Large intestine (tissue), 3 donors: ENCODE measurements around the gene WDR43. TPM values are rescaled to one million over a fixed set of nuclear protein-coding genes. Genes with fewer than 3 reads are reported as not detected.
A peak's percentile ranks its signal among the peaks of the same experiment; 100 is the strongest.

Experiments used
- DNase-seq, 2 donors: peaks; one replicate each; pipeline versions ENCODE4 v3.0.0 to v3.0.0-alpha.2; 2013
- H3K27ac ChIP-seq: one replicate; pipeline ENCODE4 v1.5.1; 2013; ENCODE audit warnings: low read length
- H3K27me3 ChIP-seq: 2 replicates; pipeline ENCODE4 v1.6.1; 2013; ENCODE audit warnings: low read length; ENCODE audit not compliant: control insufficient read depth, insufficient read depth
- H3K36me3 ChIP-seq: 2 replicates; pipeline ENCODE4 v1.6.1; 2013; ENCODE audit warnings: low read length; ENCODE audit not compliant: control insufficient read depth, insufficient read depth
- H3K4me1 ChIP-seq: one replicate; pipeline ENCODE4 v1.6.1; 2013; ENCODE audit warnings: low read length; ENCODE audit not compliant: control insufficient read depth, insufficient read depth
- H3K4me3 ChIP-seq: one replicate; pipeline ENCODE4 v1.5.1; 2013; ENCODE audit warnings: low read length
- H3K9me3 ChIP-seq: one replicate; pipeline ENCODE4 v1.6.1; 2013; ENCODE audit warnings: mild to moderate bottlenecking, low read depth, low read length, moderate library complexity; ENCODE audit not compliant: control insufficient read depth
- WGBS: methylation state at CpG from one replicate; pipeline ENCODE4 v1.1.5; 2013; ENCODE audit warnings: low lambda C conversion rate; ENCODE audit not compliant: insufficient coverage; 5-methylcytosine and 5-hydroxymethylcytosine counted together
- polyA plus RNA-seq: library from polyadenylated mRNA; unstranded; fragments of 120-200 nt; gene quantifications from one replicate; pipeline ENCODE4 v1.2.1, GENCODE V29; 2013

The WDR43 gene
- polyA plus RNA-seq, 1 donor, result 34.7 TPM

DNA sequence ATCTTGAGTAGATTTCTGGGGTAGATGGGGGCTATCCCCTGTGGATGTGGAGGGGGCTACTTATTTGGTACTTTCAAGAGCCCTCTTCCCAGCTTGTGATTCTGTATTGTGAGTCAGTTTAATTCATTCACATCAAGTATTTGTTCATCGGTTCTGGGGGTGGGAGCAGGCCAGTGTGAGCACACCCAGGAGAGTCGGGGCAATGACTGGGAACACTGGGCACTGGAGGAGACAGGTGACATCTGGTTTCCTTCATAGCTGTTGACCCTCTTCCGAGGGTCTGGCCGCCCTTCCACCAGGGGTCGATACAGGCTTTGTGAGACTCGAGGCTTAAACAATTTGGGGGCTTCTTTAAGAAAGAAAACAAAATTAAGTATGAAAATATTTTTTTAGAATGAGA, 84.1 kb downstream of the WDR43 start:
- Histone ChIP-seq H3K4me1 (peaks cover 3% of the 10 kb centered on the region), H3K4me3 (no peak overlapping the region), H3K27me3 (no peaks in the 10 kb centered on the region), H3K9me3 (no peaks in the 10 kb centered on the region), H3K27ac (no peak overlapping the region), H3K36me3 (no peaks in the 10 kb centered on the region)
- DNase-seq, result no peak
- WGBS, result 80% methylated on average over 1 of the region's 6 CpGs

DNA sequence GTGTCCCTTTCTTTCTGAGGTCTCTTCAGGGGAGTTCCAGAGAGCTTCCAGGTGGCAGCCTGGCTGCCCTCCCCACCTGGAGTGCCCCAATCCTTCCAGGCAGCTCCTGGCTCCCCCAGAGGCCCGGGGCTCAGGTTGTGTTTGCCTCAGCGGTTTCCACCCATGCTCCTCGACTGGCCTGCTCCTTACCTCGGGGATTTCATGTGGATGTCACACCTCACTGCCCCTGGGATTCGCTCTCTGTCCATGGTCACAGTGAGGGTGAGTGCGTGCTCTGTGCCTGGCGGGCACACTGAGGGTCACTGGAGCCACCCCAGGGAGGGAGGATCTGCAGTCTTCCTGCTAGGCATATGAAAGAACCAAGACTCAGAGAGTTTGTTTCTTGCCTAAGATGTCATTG, 84.6 kb downstream of the WDR43 start:
- Histone ChIP-seq H3K9me3 (no peaks in the 10 kb centered on the region), H3K36me3 (no peaks in the 10 kb centered on the region), H3K4me3 (no peak overlapping the region), H3K27ac (no peak overlapping the region), H3K4me1 (peaks cover 3% of the 10 kb centered on the region), H3K27me3 (no peaks in the 10 kb centered on the region)
- WGBS, result no CpG with 5 or more reads among the region's 7 CpGs
- no peak for DNase-seq

- no peak overlapping the region for H3K27ac ChIP-seq
- H3K9me3 ChIP-seq, result no peaks in the 10 kb centered on the region
- peak in 1 of 2 donors; percentile 38 for DNase-seq
- H3K36me3 ChIP-seq, result no peaks in the 10 kb centered on the region
- H3K27me3 ChIP-seq, result no peaks in the 10 kb centered on the region
- no peak overlapping the region for H3K4me3 ChIP-seq
- WGBS, result no CpG with 5 or more reads among the region's 13 CpGs
- peaks cover 3% of the 10 kb centered on the region for H3K4me1 ChIP-seq
Measured at GRCh38 chr2:28979576-28980366, 85.3 kb downstream of the WDR43 start.

GRCh38 chr2:28980368-28981015, 86.0 kb downstream of the WDR43 start:
- H3K27ac ChIP-seq, result peak overlapping the region; percentile 38
- WGBS, result no CpG with 5 or more reads among the region's 3 CpGs
- H3K4me1 ChIP-seq, result peaks cover 3% of the 10 kb centered on the region

DNA sequence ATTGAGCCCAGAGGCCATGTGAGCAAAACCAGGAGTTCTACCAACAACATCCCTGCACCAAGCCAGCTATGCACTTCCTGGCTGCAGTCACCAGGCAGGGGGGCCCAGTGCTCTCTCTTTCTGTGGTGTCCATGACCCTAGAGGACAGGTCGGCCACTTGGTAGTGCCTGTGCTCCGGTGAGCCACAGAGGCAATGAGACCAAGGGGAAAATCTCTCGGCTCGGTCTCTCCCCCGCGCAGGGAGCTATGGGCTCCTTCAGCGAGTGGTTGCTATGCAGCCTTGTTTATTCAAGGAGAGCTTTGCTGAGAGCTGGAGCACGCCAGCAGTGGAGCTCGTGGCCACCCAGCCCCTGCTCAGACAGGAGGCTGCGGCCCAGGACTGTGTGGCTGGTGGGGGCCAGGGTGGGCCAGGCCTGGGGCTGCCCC, 86.6 kb downstream of the WDR43 start, which contains the start of gene TOGARAM2:
Gene TOGARAM2 (plus strand): TSS at position 283 of the 426 bp plus-strand sequence. CDS start 13,537 bp downstream, outside the sequence.
- no peaks in the 10 kb centered on the region for H3K27me3 ChIP-seq
- H3K4me3 ChIP-seq, result no peak within 1 kb of the TSS
- no peaks in the 10 kb centered on the region for H3K9me3 ChIP-seq
- WGBS, result no CpG with 5 or more reads among the region's 10 CpGs
- no peaks in the 10 kb centered on the region for H3K36me3 ChIP-seq
- H3K4me1 ChIP-seq, result peaks cover 3% of the 10 kb centered on the region
- peak in 1 of 2 donors; percentile 60 for DNase-seq
- peak within 1 kb of the TSS; percentile 38 for H3K27ac ChIP-seq

More at GRCh38 chr2:28980368-28981015, 86.0 kb downstream of the WDR43 start:
- Histone ChIP-seq H3K4me3 (no peak overlapping the region), H3K36me3 (no peaks in the 10 kb centered on the region), H3K9me3 (no peaks in the 10 kb centered on the region), H3K27me3 (no peaks in the 10 kb centered on the region)
- DNase-seq, result no peak

GRCh38 chr2:28981620-28982376, 87.3 kb downstream of the WDR43 start:
- H3K27ac ChIP-seq, result peak overlapping the region; percentile 38
- peaks cover 3% of the 10 kb centered on the region for H3K4me1 ChIP-seq
- DNase-seq, result no peak
- no peaks in the 10 kb centered on the region for H3K36me3 ChIP-seq
- H3K4me3 ChIP-seq, result no peak overlapping the region
- no peaks in the 10 kb centered on the region for H3K27me3 ChIP-seq
- H3K9me3 ChIP-seq, result no peaks in the 10 kb centered on the region
- no CpG with 5 or more reads among the region's 11 CpGs for WGBS

- H3K4me1 ChIP-seq, result peaks cover 3% of the 10 kb centered on the region
- H3K9me3 ChIP-seq, result no peaks in the 10 kb centered on the region
- H3K4me3 ChIP-seq, result no peak overlapping the region
- H3K27ac ChIP-seq, result no peak overlapping the region
- H3K27me3 ChIP-seq, result no peaks in the 10 kb centered on the region
- 82% methylated on average over 2 of the region's 8 CpGs for WGBS
- DNase-seq, result no peak
- H3K36me3 ChIP-seq, result no peaks in the 10 kb centered on the region
Measured at GRCh38 chr2:28982381-28982950, 88.0 kb downstream of the WDR43 start.

GRCh38 chr2:28986429-28986828, 92.0 kb downstream of the WDR43 start:
- no peak overlapping the region for H3K4me3 ChIP-seq
- H3K36me3 ChIP-seq, result no peaks in the 10 kb centered on the region
- H3K27me3 ChIP-seq, result no peaks in the 10 kb centered on the region
- H3K27ac ChIP-seq, result no peak overlapping the region
- no peaks in the 10 kb centered on the region for H3K9me3 ChIP-seq
- DNase-seq, result no peak
- peaks cover under 1% of the 10 kb centered on the region for H3K4me1 ChIP-seq
- WGBS, result no CpG with 5 or more reads among the region's 4 CpGs

- WGBS, result 82% methylated on average over 3 of the region's 5 CpGs
- Histone ChIP-seq H3K9me3 (no peaks in the 10 kb centered on the region), H3K4me1 (peaks cover 4% of the 10 kb centered on the region), H3K27ac (no peak overlapping the region), H3K27me3 (no peaks in the 10 kb centered on the region), H3K4me3 (no peak overlapping the region), H3K36me3 (no peaks in the 10 kb centered on the region)
- DNase-seq, result no peak
Measured at GRCh38 chr2:28989973-28990372, 95.5 kb downstream of the WDR43 start.

DNA sequence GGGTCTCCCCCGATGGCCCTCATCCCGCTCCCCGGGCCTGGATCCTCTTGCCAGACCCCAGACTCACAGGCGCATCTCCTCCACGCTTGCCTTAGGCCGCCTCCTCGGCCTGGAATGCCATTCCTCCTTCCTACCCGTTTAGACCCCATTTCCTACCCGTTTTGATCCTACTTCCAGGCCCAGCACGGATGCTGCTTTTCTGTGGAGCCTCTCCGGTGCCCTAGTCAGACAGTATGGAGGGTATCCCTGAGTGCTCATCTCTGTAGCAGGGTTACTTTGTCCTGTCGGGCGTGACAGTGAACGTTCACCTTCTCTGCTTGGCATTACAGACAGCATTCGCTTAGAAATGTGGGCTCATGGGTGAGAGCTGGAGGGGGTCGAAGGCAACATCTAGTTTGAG, 96.0 kb downstream of the WDR43 start:
- no peak overlapping the region for H3K27ac ChIP-seq
- WGBS, result 83% methylated on average over 6 of the region's 16 CpGs

More for the DNA sequence above, 96.0 kb downstream of the WDR43 start:
- H3K27me3 ChIP-seq, result no peaks in the 10 kb centered on the region
- no peaks in the 10 kb centered on the region for H3K36me3 ChIP-seq
- H3K4me3 ChIP-seq, result no peak overlapping the region
- H3K9me3 ChIP-seq, result no peaks in the 10 kb centered on the region
- H3K4me1 ChIP-seq, result peaks cover 4% of the 10 kb centered on the region
- no peak for DNase-seq
